HEK293 (cell line): ENCODE results near the gene FIP1L1.

Experiments used
- CTCF ChIP-seq: fragments of 450-650 bp; formaldehyde crosslinking; IDR thresholded peaks from 2 replicates; pipeline ENCODE4 v1.5.1; 2016; ENCODE audit warnings: missing biosample characterization, missing genetic modification characterization
- HOXD13 ChIP-seq: sonication (generic); formaldehyde crosslinking; IDR thresholded peaks from 2 replicates; pipeline ENCODE4 v1.8.0; 2022; ENCODE audit warnings: missing genetic modification reagents, borderline replicate concordance
- KLF10 ChIP-seq: fragments of 450-650 bp; IDR thresholded peaks from 2 replicates; pipeline ENCODE4 v1.5.1; 2018; ENCODE audit warnings: missing biosample characterization, mild to moderate bottlenecking, missing genetic modification characterization
- KLF16 ChIP-seq: fragments of 450-650 bp; formaldehyde crosslinking; IDR thresholded peaks from 2 replicates; pipeline ENCODE4 v1.5.1; 2017; ENCODE audit warnings: missing biosample characterization, missing genetic modification characterization
- PRDM10 ChIP-seq: fragments of 450-650 bp; formaldehyde crosslinking; IDR thresholded peaks from 2 replicates; pipeline ENCODE4 v1.5.1; 2016; ENCODE audit warnings: missing biosample characterization, missing genetic modification characterization
- TCF7L2 ChIP-seq: IDR thresholded peaks from 2 replicates; pipeline ENCODE4 v1.6.1; 2011; ENCODE audit warnings: low read depth, mild to moderate bottlenecking, inconsistent platforms, low read length, moderate library complexity, borderline replicate concordance
- YY2 ChIP-seq: fragments of 450-650 bp; formaldehyde crosslinking; IDR thresholded peaks from 2 replicates; pipeline ENCODE4 v1.5.1; 2016; ENCODE audit warnings: missing biosample characterization, missing genetic modification characterization
- ZBTB11 ChIP-seq: fragments of 450-650 bp; formaldehyde crosslinking; conservative IDR thresholded peaks from 2 replicates; pipeline ENCODE4 v1.5.1; 2016; ENCODE audit warnings: low read depth, missing biosample characterization, missing genetic modification characterization
- ZNF157 ChIP-seq: fragments of 450-650 bp; formaldehyde crosslinking; IDR thresholded peaks from 2 replicates; pipeline ENCODE4 v1.5.1; 2016; ENCODE audit warnings: missing biosample characterization, missing genetic modification characterization
- ZNF350 ChIP-seq: fragments of 450-650 bp; formaldehyde crosslinking; IDR thresholded peaks from 2 replicates; pipeline ENCODE4 v1.5.0; 2017; ENCODE audit warnings: missing biosample characterization, mild to moderate bottlenecking, missing genetic modification characterization
- ZNF645 ChIP-seq: fragments of 450-650 bp; formaldehyde crosslinking; IDR thresholded peaks from 2 replicates; pipeline ENCODE4; 2016; ENCODE audit warnings: missing biosample characterization, missing genetic modification characterization
- TF ChIP-seq, protein P1 (sequence below): fragments of 450-650 bp; formaldehyde crosslinking; IDR thresholded peaks from 2 replicates; pipeline ENCODE4 v1.5.1; 2016; ENCODE audit warnings: missing biosample characterization, missing genetic modification characterization

- TF ChIP-seq YY2 (tag by site-specific recombination) (no peak), CTCF (tag by site-specific recombination) (no peak), HOXD13 (no peak), ZNF645 (tag by site-specific recombination) (no peak), PRDM10 (tag by site-specific recombination) (no peak), KLF10 (tag by site-specific recombination) (no peak), ZNF350 (tag by site-specific recombination) (no peak), ZNF157 (tag by site-specific recombination) (no peak), ZBTB11 (tag by site-specific recombination) (no peak), KLF16 (tag by site-specific recombination) (no peak), TCF7L2 (no peak)
- TF ChIP-seq, protein P1, sequence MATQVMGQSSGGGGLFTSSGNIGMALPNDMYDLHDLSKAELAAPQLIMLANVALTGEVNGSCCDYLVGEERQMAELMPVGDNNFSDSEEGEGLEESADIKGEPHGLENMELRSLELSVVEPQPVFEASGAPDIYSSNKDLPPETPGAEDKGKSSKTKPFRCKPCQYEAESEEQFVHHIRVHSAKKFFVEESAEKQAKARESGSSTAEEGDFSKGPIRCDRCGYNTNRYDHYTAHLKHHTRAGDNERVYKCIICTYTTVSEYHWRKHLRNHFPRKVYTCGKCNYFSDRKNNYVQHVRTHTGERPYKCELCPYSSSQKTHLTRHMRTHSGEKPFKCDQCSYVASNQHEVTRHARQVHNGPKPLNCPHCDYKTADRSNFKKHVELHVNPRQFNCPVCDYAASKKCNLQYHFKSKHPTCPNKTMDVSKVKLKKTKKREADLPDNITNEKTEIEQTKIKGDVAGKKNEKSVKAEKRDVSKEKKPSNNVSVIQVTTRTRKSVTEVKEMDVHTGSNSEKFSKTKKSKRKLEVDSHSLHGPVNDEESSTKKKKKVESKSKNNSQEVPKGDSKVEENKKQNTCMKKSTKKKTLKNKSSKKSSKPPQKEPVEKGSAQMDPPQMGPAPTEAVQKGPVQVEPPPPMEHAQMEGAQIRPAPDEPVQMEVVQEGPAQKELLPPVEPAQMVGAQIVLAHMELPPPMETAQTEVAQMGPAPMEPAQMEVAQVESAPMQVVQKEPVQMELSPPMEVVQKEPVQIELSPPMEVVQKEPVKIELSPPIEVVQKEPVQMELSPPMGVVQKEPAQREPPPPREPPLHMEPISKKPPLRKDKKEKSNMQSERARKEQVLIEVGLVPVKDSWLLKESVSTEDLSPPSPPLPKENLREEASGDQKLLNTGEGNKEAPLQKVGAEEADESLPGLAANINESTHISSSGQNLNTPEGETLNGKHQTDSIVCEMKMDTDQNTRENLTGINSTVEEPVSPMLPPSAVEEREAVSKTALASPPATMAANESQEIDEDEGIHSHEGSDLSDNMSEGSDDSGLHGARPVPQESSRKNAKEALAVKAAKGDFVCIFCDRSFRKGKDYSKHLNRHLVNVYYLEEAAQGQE (tag by site-specific recombination), result no peak
Observed at GRCh38 chr4:53456178-53456577, 78.7 kb downstream of the FIP1L1 start.
